Urinary bladder (tissue), 2 donors: ENCODE measurements around the gene ACAP2. TPM values are rescaled to one million over a fixed set of nuclear protein-coding genes. Genes with fewer than 3 reads are reported as not detected.

Experiments used
- polyA plus RNA-seq: library from polyadenylated mRNA; stranded (reverse); fragments of 200-250 nt; gene quantifications from one replicate; pipeline ENCODE4 v1.2.3, GENCODE V29; 2013
- small RNA-seq: library from RNA; depleted of rRNA; stranded (forward); fragments of <200 nt; gene quantifications from one replicate; pipeline ENCODE3, GENCODE V24; 2014
- total RNA-seq: library from RNA; depleted of rRNA; stranded (reverse); fragments of >200 nt; gene quantifications from one replicate; pipeline ENCODE4 v1.2.3, GENCODE V29; 2014
- donor health status: healthy.

ACAP2 gene
- total and polyA plus RNA-seq, 2 donors, result 15.7 to 151 TPM

Small RNA genes lying within 50 kb of the gene (small RNA-seq; reads per million reads assigned to genes)
- not detected for gene RF00019

Other genes with a start within 250 kb of the ACAP2 start
- 18.5 TPM for gene XXYLT1, start 171.9 kb downstream of the ACAP2 start, total RNA-seq
- gene XXYLT1, start 171.9 kb downstream of the ACAP2 start, polyA plus RNA-seq, result 12.4 TPM
- gene PPP1R2, start 100.3 kb upstream of the ACAP2 start, total RNA-seq, result 104 TPM
- 47.7 TPM for gene PPP1R2, start 100.3 kb upstream of the ACAP2 start, polyA plus RNA-seq
- gene APOD, start 140.9 kb upstream of the ACAP2 start, total RNA-seq, result 11.7 TPM
- gene APOD, start 140.9 kb upstream of the ACAP2 start, polyA plus RNA-seq, result 395 TPM